ENCODE data around the gene STAT5B.

Gene STAT5B

GRCh38 chr17:42179911-42180410 lies 96.2 kb downstream of the STAT5B start:
- no peak for DNase-seq (ENCODE audit: low spot score)

DNA sequence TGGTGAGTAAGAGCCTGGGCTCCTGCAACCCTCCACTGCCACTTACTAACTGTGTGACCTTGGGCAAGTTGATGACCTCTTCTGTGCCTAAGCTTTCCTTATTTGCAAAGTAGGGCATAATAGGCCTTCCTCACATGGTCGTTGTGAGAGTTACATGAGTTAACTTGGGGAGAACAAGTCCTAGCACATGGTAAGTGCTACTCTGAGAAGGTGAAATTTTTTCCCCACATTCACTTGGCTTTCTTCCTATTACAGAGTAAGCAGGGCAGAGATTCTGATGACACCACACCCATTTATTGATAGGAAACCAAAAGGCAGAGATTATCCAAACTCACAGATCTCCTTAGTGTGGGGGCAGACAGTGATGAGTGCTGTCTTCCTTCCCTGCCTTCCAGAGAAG lies 96.9 kb downstream of the STAT5B start:
- no peak for DNase-seq (ENCODE audit: low spot score)

DNA sequence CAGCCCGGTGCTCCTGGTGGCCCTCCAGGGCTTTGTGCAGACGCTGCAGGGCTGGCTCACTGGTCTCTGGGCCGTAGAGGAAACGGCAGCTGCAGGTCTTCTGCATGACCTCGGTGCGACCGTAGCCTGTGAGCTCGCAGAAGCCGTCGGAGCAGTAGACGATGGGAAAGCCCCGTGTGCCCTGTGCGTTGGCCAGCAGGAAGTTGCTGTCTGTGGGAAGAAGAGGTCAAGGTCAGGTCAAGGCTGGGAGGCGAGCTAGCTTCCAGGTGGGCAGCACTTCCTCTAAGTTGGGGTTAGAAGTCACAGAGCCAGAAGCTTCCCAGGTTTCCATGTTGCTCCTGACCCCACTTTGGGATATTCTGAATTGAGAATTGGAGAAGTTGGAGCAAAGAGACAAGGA lies 97.4 kb downstream of the STAT5B start:
- no peak for DNase-seq (ENCODE audit: low spot score)

- DNase-seq (ENCODE audit: low spot score): no peak
Observed at GRCh38 chr17:42177684-42178083, 98.5 kb downstream of the STAT5B start.

GRCh38 chr17:42174126-42174783 lies 101.9 kb downstream of the STAT5B start:
- no peak for DNase-seq (ENCODE audit: low spot score)

DNA sequence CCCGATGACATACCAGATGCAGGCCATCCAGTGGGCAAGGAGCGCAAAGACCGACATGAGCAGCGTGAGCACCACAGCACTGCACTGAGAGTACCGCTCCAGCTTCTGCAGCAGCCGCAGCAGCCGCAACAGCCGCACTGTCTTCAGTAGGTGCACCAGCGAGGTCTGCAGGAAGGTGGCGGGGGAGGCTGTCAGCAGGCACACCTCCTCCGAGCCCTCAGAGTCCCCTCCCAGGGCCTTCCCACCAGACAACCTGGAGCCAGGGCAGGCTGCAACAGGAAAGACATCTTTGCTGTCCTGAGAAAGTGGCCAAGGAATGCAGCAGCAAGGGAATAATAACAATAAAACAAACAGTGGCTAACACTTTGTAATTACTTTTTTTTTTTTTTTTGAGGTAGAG lies 104.4 kb downstream of the STAT5B start:
- DNase-seq (ENCODE audit: low spot score): no peak

DNA sequence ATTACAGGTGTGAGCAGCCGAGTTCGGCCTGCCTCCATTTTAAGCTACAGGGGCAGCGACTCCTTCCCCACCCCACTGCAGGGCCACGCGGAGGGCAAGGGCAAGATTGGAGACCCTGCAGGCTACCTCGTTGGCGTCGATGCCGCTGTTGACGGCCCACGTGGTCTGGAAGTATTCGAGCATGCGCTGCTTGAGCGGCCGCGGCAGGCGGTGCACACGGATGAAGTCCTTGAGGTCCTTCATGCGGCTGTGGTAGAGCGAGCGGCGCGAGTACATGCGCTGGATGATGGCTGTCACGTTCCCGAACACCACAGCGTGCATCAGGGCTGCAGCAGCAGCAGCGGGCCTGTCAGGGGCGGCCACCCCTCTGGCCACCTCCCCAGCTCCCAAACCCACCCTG lies 106.8 kb downstream of the STAT5B start:
- DNase-seq (ENCODE audit: low spot score): no peak

GRCh38 chr17:42167807-42168206 lies 108.4 kb downstream of the STAT5B start:
- DNase-seq (ENCODE audit: low spot score): no peak

- DNase-seq (ENCODE audit: low spot score): no peak
Observed at GRCh38 chr17:42166196-42166763, 109.9 kb downstream of the STAT5B start.

- no peak for DNase-seq (ENCODE audit: low spot score)
Observed at GRCh38 chr17:42165751-42166150, 110.4 kb downstream of the STAT5B start.

DNA sequence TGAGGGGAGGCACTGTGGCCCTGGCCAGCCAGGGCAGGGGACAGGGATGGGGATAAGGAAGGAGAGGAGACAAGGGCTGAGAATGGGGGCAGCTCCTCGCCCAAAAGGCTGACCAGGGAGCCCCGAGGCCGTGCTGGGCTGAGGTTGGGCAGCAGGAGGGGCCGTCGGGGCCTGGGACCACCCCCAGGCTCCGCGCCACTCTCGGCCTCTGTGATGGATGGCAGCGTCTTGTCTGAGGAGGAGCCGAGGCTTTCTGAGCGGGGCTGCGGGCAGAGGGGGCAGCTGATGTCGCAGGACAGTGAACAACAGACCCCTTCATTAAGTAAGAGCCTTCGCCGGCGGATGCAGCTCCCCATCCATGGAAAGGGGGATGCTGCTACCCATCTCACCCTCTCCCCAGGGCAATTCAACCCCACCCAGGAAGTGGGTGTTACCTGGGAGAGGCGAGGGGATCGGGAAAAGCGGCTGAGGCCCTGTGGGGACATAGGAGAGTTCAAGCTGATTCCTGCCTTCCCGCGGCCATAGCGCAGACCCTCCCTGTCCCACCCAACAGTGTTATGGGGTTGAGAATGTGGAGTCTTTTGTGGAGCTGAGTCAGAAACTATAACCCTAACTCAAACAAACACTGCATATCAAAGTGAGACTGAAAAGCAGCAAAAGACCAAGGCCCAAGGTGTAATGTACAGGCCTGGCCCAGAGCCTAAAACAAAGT lies 112.3 kb downstream of the STAT5B start:
- no peak for DNase-seq (ENCODE audit: low spot score)

- DNase-seq (ENCODE audit: low spot score): no peak
Observed at GRCh38 chr17:42163113-42163512, 113.1 kb downstream of the STAT5B start.

GRCh38 chr17:42160531-42160910 lies 115.7 kb downstream of the STAT5B start:
- DNase-seq (ENCODE audit: low spot score): no peak

DNA sequence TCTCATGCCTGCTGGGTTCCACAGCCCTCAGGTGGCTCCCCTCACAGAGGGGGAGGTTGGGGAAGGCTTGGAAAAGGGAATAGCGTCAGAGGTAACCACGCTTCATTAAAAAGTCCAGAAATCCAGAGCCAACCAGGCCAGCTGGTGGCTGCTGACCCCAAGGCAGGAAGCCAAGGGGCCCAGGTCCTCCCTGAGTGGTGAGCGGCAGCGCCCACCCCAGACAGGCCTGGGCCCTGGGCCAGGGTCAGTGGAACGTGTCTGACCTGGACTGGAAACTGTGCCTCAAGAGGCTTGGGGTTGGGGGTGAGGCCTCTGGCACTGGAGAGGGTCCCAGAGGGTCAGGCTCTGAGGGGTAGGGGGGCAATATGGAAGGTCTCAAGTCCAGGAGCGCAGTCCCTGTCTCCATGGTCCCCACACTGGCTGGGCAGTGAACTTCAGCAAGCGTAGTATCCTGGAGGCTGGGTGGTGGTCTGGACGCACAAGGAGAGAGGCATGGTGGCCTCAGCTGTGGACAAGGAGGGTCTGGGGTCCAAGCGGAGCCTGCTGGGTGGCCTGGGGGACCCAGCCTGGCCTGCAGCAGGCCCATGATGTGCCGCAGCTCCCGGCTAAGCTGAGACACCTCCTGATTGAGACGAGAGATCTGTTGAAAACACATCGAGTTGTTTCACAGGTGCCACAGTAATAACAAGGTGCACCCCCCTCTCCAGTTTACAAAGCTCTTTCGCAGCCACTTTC lies 116.2 kb downstream of the STAT5B start:
- no peak for DNase-seq (ENCODE audit: low spot score)

DNA sequence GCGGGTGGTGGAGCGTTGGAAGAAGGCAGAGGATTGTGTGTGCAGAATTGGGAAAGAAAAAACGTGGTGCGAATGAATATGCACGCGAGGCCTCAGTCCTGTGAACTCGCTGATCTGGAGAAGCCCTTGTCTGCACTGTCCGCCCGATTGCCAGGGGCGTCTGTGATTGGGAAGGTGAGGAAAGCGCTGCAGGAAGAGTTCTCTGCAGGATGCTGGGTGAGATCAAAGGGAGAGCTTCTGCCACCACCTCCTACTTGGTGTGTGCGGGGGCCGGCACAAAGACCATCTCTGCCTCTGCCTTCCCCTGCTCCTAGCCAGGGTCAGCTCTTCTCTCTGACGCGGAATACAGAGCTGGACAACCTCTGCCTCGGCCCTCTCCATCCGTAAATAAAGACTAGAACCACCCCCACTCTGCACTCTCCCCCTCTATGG lies 120.6 kb downstream of the STAT5B start:
- no peak for DNase-seq (ENCODE audit: low spot score)

- no peak for DNase-seq (ENCODE audit: low spot score)
Observed at GRCh38 chr17:42153919-42154742, 122.1 kb downstream of the STAT5B start.
